ENCODE measurements around the gene SFTPB.

Gene SFTPB

GRCh38 chr2:85709401-85709811 lies 41.4 kb upstream of the SFTPB start:
- no peak overlapping the region for H2AK5ac ChIP-seq (ENCODE audit: low read length)
- H3K4ac ChIP-seq (ENCODE audit: low read depth, low read length), result no peak overlapping the region
- H3K4me3 ChIP-seq (ENCODE audit: low read length), result no peak overlapping the region
- H2BK120ac ChIP-seq (ENCODE audit: low read depth, low read length), result no peak overlapping the region
- H3K36me3 ChIP-seq (ENCODE audit: control insufficient read depth, insufficient read depth, low read length), result no peaks in the 10 kb centered on the region
- H2BK15ac ChIP-seq (replicated peaks; ENCODE audit: low read depth), result no peak overlapping the region
- DNase-seq, result no peak
- H3K56ac ChIP-seq (ENCODE audit: low read length), result no peak overlapping the region
- no peak overlapping the region for H4K8ac ChIP-seq (ENCODE audit: low read depth, low read length)
- no peaks in the 10 kb centered on the region for H3K79me2 ChIP-seq (ENCODE audit: control insufficient read depth, insufficient read depth, low read length)
- no peaks in the 10 kb centered on the region for H3K4me1 ChIP-seq (ENCODE audit: control insufficient read depth, low read depth, low read length)
- no peak overlapping the region for H3K27ac ChIP-seq (ENCODE audit: low read depth, low read length)
- H3K27me3 ChIP-seq (ENCODE audit: insufficient read depth, low read length, poor library complexity), result no peaks in the 10 kb centered on the region
- WGBS (ENCODE audit: extremely low coverage, insufficient coverage, low lambda C conversion rate), result no CpG with 5 or more reads among the region's 4 CpGs
- H3K18ac ChIP-seq (ENCODE audit: low read length), result no peak overlapping the region
- H3K79me1 ChIP-seq (ENCODE audit: low read length), result no peaks in the 10 kb centered on the region
- H3K4me2 ChIP-seq (ENCODE audit: low read length), result no peak overlapping the region
- H3K23ac ChIP-seq (ENCODE audit: low read length), result no peak overlapping the region
- H2BK5ac ChIP-seq (ENCODE audit: low read length), result no peak overlapping the region
- H4K5ac ChIP-seq (ENCODE audit: low read length), result no peak overlapping the region
- H3K9ac ChIP-seq (ENCODE audit: low read length), result no peak overlapping the region

GRCh38 chr2:85708641-85709040 lies 40.6 kb upstream of the SFTPB start:
- no peak overlapping the region for H2AK5ac ChIP-seq (ENCODE audit: low read length)
- H3K79me1 ChIP-seq (ENCODE audit: low read length), result no peaks in the 10 kb centered on the region
- no peak overlapping the region for H3K4me3 ChIP-seq (ENCODE audit: low read length)
- H4K8ac ChIP-seq (ENCODE audit: low read depth, low read length), result no peak overlapping the region
- no peak overlapping the region for H4K5ac ChIP-seq (ENCODE audit: low read length)
- H3K27me3 ChIP-seq (ENCODE audit: insufficient read depth, low read length, poor library complexity), result no peaks in the 10 kb centered on the region
- no peak overlapping the region for H3K9ac ChIP-seq (ENCODE audit: low read length)
- no peaks in the 10 kb centered on the region for H3K4me1 ChIP-seq (ENCODE audit: control insufficient read depth, low read depth, low read length)
- no peak overlapping the region for H3K56ac ChIP-seq (ENCODE audit: low read length)
- no peaks in the 10 kb centered on the region for H3K79me2 ChIP-seq (ENCODE audit: control insufficient read depth, insufficient read depth, low read length)
- no peak overlapping the region for H2BK120ac ChIP-seq (ENCODE audit: low read depth, low read length)
- H2BK5ac ChIP-seq (ENCODE audit: low read length), result no peak overlapping the region
- no peak overlapping the region for H3K4ac ChIP-seq (ENCODE audit: low read depth, low read length)
- no peak overlapping the region for H2BK15ac ChIP-seq (replicated peaks; ENCODE audit: low read depth)
- H3K4me2 ChIP-seq (ENCODE audit: low read length), result no peak overlapping the region
- WGBS (ENCODE audit: extremely low coverage, insufficient coverage, low lambda C conversion rate), result no CpG with 5 or more reads among the region's 1 CpG
- H3K18ac ChIP-seq (ENCODE audit: low read length), result no peak overlapping the region
- DNase-seq, result no peak
- no peak overlapping the region for H3K23ac ChIP-seq (ENCODE audit: low read length)
- H3K36me3 ChIP-seq (ENCODE audit: control insufficient read depth, insufficient read depth, low read length), result no peaks in the 10 kb centered on the region
- H3K27ac ChIP-seq (ENCODE audit: low read depth, low read length), result no peak overlapping the region

DNA sequence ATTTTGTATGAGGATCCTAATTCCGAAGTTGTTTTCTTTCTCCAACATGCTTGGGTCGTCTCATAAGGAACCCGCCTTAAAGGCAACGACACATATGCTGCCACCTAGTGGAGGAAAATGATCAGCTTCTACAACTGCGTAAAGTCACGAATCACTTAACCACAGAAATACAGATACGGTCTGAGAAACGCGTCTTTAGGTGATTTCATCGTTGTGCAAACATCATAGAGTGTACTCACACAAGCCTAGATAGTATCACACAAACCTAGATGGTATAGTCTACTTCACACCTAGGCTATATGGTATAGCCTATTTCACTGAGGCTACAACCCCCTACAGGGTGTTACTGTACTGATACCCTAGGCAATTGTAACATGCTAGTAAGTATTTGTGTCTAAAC lies 39.3 kb upstream of the SFTPB start:
- H2AK5ac ChIP-seq (ENCODE audit: low read length), result no peak overlapping the region
- no peak overlapping the region for H3K56ac ChIP-seq (ENCODE audit: low read length)
- no peak overlapping the region for H2BK5ac ChIP-seq (ENCODE audit: low read length)
- no peak overlapping the region for H3K4me3 ChIP-seq (ENCODE audit: low read length)
- H3K4ac ChIP-seq (ENCODE audit: low read depth, low read length), result no peak overlapping the region
- no peak overlapping the region for H3K23ac ChIP-seq (ENCODE audit: low read length)
- no peak overlapping the region for H4K5ac ChIP-seq (ENCODE audit: low read length)
- no peaks in the 10 kb centered on the region for H3K36me3 ChIP-seq (ENCODE audit: control insufficient read depth, insufficient read depth, low read length)
- no peak overlapping the region for H3K27ac ChIP-seq (ENCODE audit: low read depth, low read length)
- H4K8ac ChIP-seq (ENCODE audit: low read depth, low read length), result no peak overlapping the region
- H3K9ac ChIP-seq (ENCODE audit: low read length), result no peak overlapping the region
- no peak overlapping the region for H3K4me2 ChIP-seq (ENCODE audit: low read length)
- H3K79me2 ChIP-seq (ENCODE audit: control insufficient read depth, insufficient read depth, low read length), result no peaks in the 10 kb centered on the region
- H2BK120ac ChIP-seq (ENCODE audit: low read depth, low read length), result no peak overlapping the region
- peak; percentile 85 for DNase-seq
- H3K18ac ChIP-seq (ENCODE audit: low read length), result no peak overlapping the region
- H3K27me3 ChIP-seq (ENCODE audit: insufficient read depth, low read length, poor library complexity), result no peaks in the 10 kb centered on the region
- no peaks in the 10 kb centered on the region for H3K4me1 ChIP-seq (ENCODE audit: control insufficient read depth, low read depth, low read length)
- H3K79me1 ChIP-seq (ENCODE audit: low read length), result no peaks in the 10 kb centered on the region
- H2BK15ac ChIP-seq (replicated peaks; ENCODE audit: low read depth), result no peak overlapping the region
- no CpG with 5 or more reads among the region's 10 CpGs for WGBS (ENCODE audit: extremely low coverage, insufficient coverage, low lambda C conversion rate)

GRCh38 chr2:85706599-85707296 lies 38.7 kb upstream of the SFTPB start:
- no peaks in the 10 kb centered on the region for H3K79me2 ChIP-seq (ENCODE audit: control insufficient read depth, insufficient read depth, low read length)

DNA sequence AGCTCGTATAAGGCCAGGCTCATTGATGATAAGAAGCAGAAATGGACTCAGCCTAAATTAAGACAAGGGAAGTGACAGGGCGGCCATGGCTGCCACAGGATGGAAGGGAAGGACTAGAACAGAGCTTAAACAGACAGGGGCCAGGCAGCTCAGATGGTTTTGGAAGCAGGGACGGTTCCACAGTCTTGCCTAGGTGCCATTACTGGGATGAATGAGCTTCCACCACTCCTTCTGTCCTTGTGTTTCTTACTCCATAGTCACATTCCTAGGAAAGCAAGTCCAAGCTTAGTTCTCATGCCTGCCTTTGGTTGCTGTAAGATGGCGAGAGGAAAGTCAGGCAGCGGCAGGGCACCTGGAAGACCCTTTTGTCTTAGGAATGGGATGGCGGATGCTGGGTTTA lies 38.1 kb upstream of the SFTPB start:
- WGBS (ENCODE audit: extremely low coverage, insufficient coverage, low lambda C conversion rate), result no CpG with 5 or more reads among the region's 6 CpGs
- H4K8ac ChIP-seq (ENCODE audit: low read depth, low read length), result no peak overlapping the region
- H3K4me2 ChIP-seq (ENCODE audit: low read length), result no peak overlapping the region
- H2AK5ac ChIP-seq (ENCODE audit: low read length), result no peak overlapping the region
- H3K4me1 ChIP-seq (ENCODE audit: control insufficient read depth, low read depth, low read length), result no peaks in the 10 kb centered on the region
- H4K5ac ChIP-seq (ENCODE audit: low read length), result no peak overlapping the region
- H3K27me3 ChIP-seq (ENCODE audit: insufficient read depth, low read length, poor library complexity), result no peaks in the 10 kb centered on the region
- H3K79me2 ChIP-seq (ENCODE audit: control insufficient read depth, insufficient read depth, low read length), result no peaks in the 10 kb centered on the region
- H3K56ac ChIP-seq (ENCODE audit: low read length), result no peak overlapping the region
- no peak overlapping the region for H3K9ac ChIP-seq (ENCODE audit: low read length)
- no peak overlapping the region for H3K23ac ChIP-seq (ENCODE audit: low read length)
- H3K4ac ChIP-seq (ENCODE audit: low read depth, low read length), result no peak overlapping the region
- no peak for DNase-seq
- no peak overlapping the region for H2BK15ac ChIP-seq (replicated peaks; ENCODE audit: low read depth)
- H3K36me3 ChIP-seq (ENCODE audit: control insufficient read depth, insufficient read depth, low read length), result no peaks in the 10 kb centered on the region
- no peak overlapping the region for H2BK120ac ChIP-seq (ENCODE audit: low read depth, low read length)
- H3K79me1 ChIP-seq (ENCODE audit: low read length), result no peaks in the 10 kb centered on the region
- no peak overlapping the region for H3K4me3 ChIP-seq (ENCODE audit: low read length)
- no peak overlapping the region for H3K18ac ChIP-seq (ENCODE audit: low read length)
- H3K27ac ChIP-seq (ENCODE audit: low read depth, low read length), result no peak overlapping the region
- H2BK5ac ChIP-seq (ENCODE audit: low read length), result no peak overlapping the region

More at GRCh38 chr2:85706599-85707296, 38.7 kb upstream of the SFTPB start:
- Histone ChIP-seq H3K4me3 (ENCODE audit: low read length) (no peak overlapping the region), H2AK5ac (ENCODE audit: low read length) (no peak overlapping the region), H3K4me2 (ENCODE audit: low read length) (no peak overlapping the region), H3K9ac (ENCODE audit: low read length) (no peak overlapping the region), H2BK5ac (ENCODE audit: low read length) (no peak overlapping the region), H4K5ac (ENCODE audit: low read length) (no peak overlapping the region), H4K8ac (ENCODE audit: low read depth, low read length) (no peak overlapping the region), H3K23ac (ENCODE audit: low read length) (no peak overlapping the region), H3K79me1 (ENCODE audit: low read length) (no peaks in the 10 kb centered on the region), H3K27me3 (ENCODE audit: insufficient read depth, low read length, poor library complexity) (no peaks in the 10 kb centered on the region), H3K36me3 (ENCODE audit: control insufficient read depth, insufficient read depth, low read length) (no peaks in the 10 kb centered on the region), H2BK15ac (replicated peaks; ENCODE audit: low read depth) (no peak overlapping the region), H3K18ac (ENCODE audit: low read length) (no peak overlapping the region), H3K4ac (ENCODE audit: low read depth, low read length) (no peak overlapping the region), H2BK120ac (ENCODE audit: low read depth, low read length) (no peak overlapping the region), H3K27ac (ENCODE audit: low read depth, low read length) (no peak overlapping the region), H3K4me1 (ENCODE audit: control insufficient read depth, low read depth, low read length) (no peaks in the 10 kb centered on the region), H3K56ac (ENCODE audit: low read length) (no peak overlapping the region)
- no peak for DNase-seq
- WGBS (ENCODE audit: extremely low coverage, insufficient coverage, low lambda C conversion rate), result no CpG with 5 or more reads among the region's 10 CpGs

- Histone ChIP-seq H3K4me3 (ENCODE audit: low read length) (no peak overlapping the region), H3K27ac (ENCODE audit: low read depth, low read length) (no peak overlapping the region), H3K56ac (ENCODE audit: low read length) (peak overlapping the region; percentile 40), H2AK5ac (ENCODE audit: low read length) (no peak overlapping the region), H3K27me3 (ENCODE audit: insufficient read depth, low read length, poor library complexity) (no peaks in the 10 kb centered on the region), H3K9ac (ENCODE audit: low read length) (no peak overlapping the region), H3K23ac (ENCODE audit: low read length) (no peak overlapping the region), H2BK120ac (ENCODE audit: low read depth, low read length) (no peak overlapping the region), H3K36me3 (ENCODE audit: control insufficient read depth, insufficient read depth, low read length) (no peaks in the 10 kb centered on the region), H3K4me1 (ENCODE audit: control insufficient read depth, low read depth, low read length) (no peaks in the 10 kb centered on the region), H3K18ac (ENCODE audit: low read length) (no peak overlapping the region), H3K79me1 (ENCODE audit: low read length) (no peaks in the 10 kb centered on the region), H3K4ac (ENCODE audit: low read depth, low read length) (no peak overlapping the region), H2BK5ac (ENCODE audit: low read length) (no peak overlapping the region), H3K4me2 (ENCODE audit: low read length) (no peak overlapping the region), H3K79me2 (ENCODE audit: control insufficient read depth, insufficient read depth, low read length) (no peaks in the 10 kb centered on the region), H2BK15ac (replicated peaks; ENCODE audit: low read depth) (no peak overlapping the region), H4K5ac (ENCODE audit: low read length) (no peak overlapping the region), H4K8ac (ENCODE audit: low read depth, low read length) (no peak overlapping the region)
- WGBS (ENCODE audit: extremely low coverage, insufficient coverage, low lambda C conversion rate), result no CpG with 5 or more reads among the region's 2 CpGs
- DNase-seq, result peak; percentile 45
Observed at GRCh38 chr2:85705680-85706039, 37.7 kb upstream of the SFTPB start.

Data from mesendoderm (in vitro differentiated cells).